H1 (cell line): ENCODE results near the gene NEUROD6. TPM values are rescaled to one million over a fixed set of nuclear protein-coding genes. Genes with fewer than 3 reads are reported as not detected.

Experiments used
- CTCF ChIA-PET: fragments of 300-600 bp; sonication (Branson Sonifier 250); formaldehyde crosslinking; loops from one replicate; lab custom pipeline; 2021; ENCODE audit not compliant: partially characterized antibody; lab: Charles Lee
- POLR2A ChIA-PET: fragments of 300-600 bp; sonication (Branson Sonifier 250); formaldehyde crosslinking; loops from one replicate; lab custom pipeline; 2021; ENCODE audit warnings: inconsistent platforms; ENCODE audit not compliant: partially characterized antibody; lab: Charles Lee
- DNase-seq, 2 experiments: peaks; one replicate each; pipeline versions ENCODE4 v3.0.0 to v3.0.0-alpha.2; 2010 to 2022; ENCODE audit warnings: low spot score in 2 of 2, low read depth in 1 of 2, mixed read lengths in 1 of 2
- FAIRE-seq: peaks from 2 replicates; lab custom pipeline; 2011; peaks lifted over from hg19 to GRCh38; lab: Jason Lieb, UNC
- H2AFZ ChIP-seq: 2 replicates; pipeline ENCODE4 v1.8.1; 2012; ENCODE audit warnings: low read length, inconsistent platforms
- H2AK5ac ChIP-seq: 2 replicates; pipeline ENCODE4 v1.6.1; 2013; ENCODE audit warnings: low read depth, low read length
- H2BK120ac ChIP-seq: replicated peaks from 2 replicates; pipeline ENCODE3; 2013; ENCODE audit warnings: low read depth, low read length, inconsistent platforms
- H2BK12ac ChIP-seq: 2 replicates; pipeline ENCODE4 v1.6.1; 2013; ENCODE audit warnings: low read depth, low read length
- H2BK15ac ChIP-seq: 2 replicates; pipeline ENCODE4 v1.6.1; 2013; ENCODE audit warnings: low read length
- H2BK20ac ChIP-seq: 2 replicates; pipeline ENCODE4 v1.6.1; 2013; ENCODE audit warnings: low read length
- H2BK5ac ChIP-seq: 2 replicates; pipeline ENCODE4 v1.6.1; 2013; ENCODE audit warnings: low read depth, low read length
- H3K14ac ChIP-seq: 2 replicates; pipeline ENCODE4 v1.6.1; 2013; ENCODE audit warnings: inconsistent platforms; ENCODE audit not compliant: insufficient read length
- H3K18ac ChIP-seq: 2 replicates; pipeline ENCODE4 v1.6.1; 2013; ENCODE audit warnings: low read length; ENCODE audit errors: extremely low read depth
- H3K23ac ChIP-seq: 2 replicates; pipeline ENCODE4 v1.6.1; 2013; ENCODE audit warnings: inconsistent platforms; ENCODE audit not compliant: insufficient read length
- H3K23me2 ChIP-seq: 2 replicates; pipeline ENCODE4 v1.6.1; 2013; ENCODE audit warnings: low read depth, low read length
- H3K27ac ChIP-seq: 2 replicates; pipeline ENCODE4 v1.6.1; 2011; ENCODE audit warnings: low read depth, low read length, inconsistent platforms
- H3K27me3 ChIP-seq, 4 experiments: replicated peaks in 1 of 4; 1 replicate in 1 of 4; 2 replicates in 3 of 4; pipeline versions ENCODE4 v1.6.1 to v1.8.1; 2011 to 2013; ENCODE audit warnings: low read length in 3 of 4, mild to moderate bottlenecking in 3 of 4, inconsistent platforms in 2 of 4, mixed read lengths in 2 of 4, moderate library complexity in 1 of 4; ENCODE audit not compliant: control insufficient read depth in 3 of 4, insufficient read depth in 3 of 4; ENCODE audit errors: extremely low read depth in 1 of 4
- H3K36me3 ChIP-seq, 4 experiments: 2 replicates each; pipeline versions ENCODE4 v1.6.1 to v1.8.1; 2011 to 2013; ENCODE audit warnings: mild to moderate bottlenecking in 4 of 4, low read length in 3 of 4, moderate library complexity in 2 of 4, control low read depth in 1 of 4, inconsistent platforms in 1 of 4; ENCODE audit not compliant: insufficient read depth in 4 of 4, control insufficient read depth in 2 of 4
- H3K4ac ChIP-seq: replicated peaks from 2 replicates; pipeline ENCODE3; 2013; ENCODE audit warnings: low read length, low read depth, mixed read lengths, inconsistent platforms; ENCODE audit not compliant: insufficient read length
- H3K4me1 ChIP-seq, 4 experiments: replicated peaks in 1 of 4; 1 replicate in 1 of 4; 2 replicates in 3 of 4; pipeline versions ENCODE4 v1.6.1 to v1.8.1; 2011 to 2013; ENCODE audit warnings: low read length in 3 of 4, inconsistent platforms in 2 of 4, mixed read lengths in 1 of 4; ENCODE audit not compliant: insufficient read depth in 4 of 4, control insufficient read depth in 3 of 4
- H3K4me2 ChIP-seq, 2 experiments: 2 replicates each; pipeline versions ENCODE4 v1.6.1 to v1.8.1; 2011 to 2013; ENCODE audit warnings: low read depth in 2 of 2, low read length in 2 of 2, control low read depth in 1 of 2, inconsistent platforms in 1 of 2, mild to moderate bottlenecking in 1 of 2; ENCODE audit not compliant: insufficient read depth in 1 of 2
- H3K4me3 ChIP-seq, 4 experiments: fragments of 200-600, 300-600 bp in 1 of 4; sonication (generic), shearing (Covaris generic), sonication (Bioruptor Twin) in 1 of 4; 2 replicates each; pipeline versions ENCODE4 v1.5.1 to v1.8.1; 2011 to 2016; ENCODE audit warnings: low read length in 4 of 4, low read depth in 3 of 4, control low read depth in 2 of 4, inconsistent platforms in 2 of 4, mild to moderate bottlenecking in 2 of 4, mixed read lengths in 1 of 4, moderate library complexity in 1 of 4; ENCODE audit not compliant: insufficient read depth in 2 of 4; ENCODE audit errors: extremely low read depth in 1 of 4
- H3K56ac ChIP-seq: replicated peaks from 2 replicates; pipeline ENCODE3; 2013; ENCODE audit warnings: low read depth, mild to moderate bottlenecking, mixed read lengths, low read length, inconsistent platforms; ENCODE audit not compliant: insufficient read length
- H3K79me1 ChIP-seq: 2 replicates; pipeline ENCODE4 v1.6.1; 2013; ENCODE audit warnings: low read depth, low read length, control low read depth
- H3K79me2 ChIP-seq, 2 experiments: 2 replicates each; pipeline versions ENCODE4 v1.6.1 to v1.8.1; 2012 to 2013; ENCODE audit warnings: low read length in 2 of 2, mild to moderate bottlenecking in 2 of 2, inconsistent platforms in 1 of 2; ENCODE audit not compliant: insufficient read depth in 2 of 2, control insufficient read depth in 1 of 2
- H3K9ac ChIP-seq, 4 experiments: replicated peaks in 1 of 4; 1 replicate in 1 of 4; 2 replicates in 3 of 4; pipeline versions ENCODE4 v1.6.1 to v1.8.1; 2011 to 2013; ENCODE audit warnings: low read depth in 3 of 4, low read length in 3 of 4, control low read depth in 2 of 4, mild to moderate bottlenecking in 2 of 4, moderate library complexity in 2 of 4, inconsistent platforms in 1 of 4; ENCODE audit errors: extremely low read depth in 1 of 4
- H3K9me3 ChIP-seq, 2 experiments: 2 replicates each; pipeline versions ENCODE4 v1.6.1 to v1.8.1; 2012 to 2013; ENCODE audit warnings: mild to moderate bottlenecking in 2 of 2, moderate library complexity in 2 of 2, control low read depth in 1 of 2, inconsistent platforms in 1 of 2, low read depth in 1 of 2, low read length in 1 of 2, mixed read lengths in 1 of 2; ENCODE audit not compliant: insufficient read depth in 2 of 2
- H4K20me1 ChIP-seq, 2 experiments: replicated peaks in 1 of 2; 2 replicates each; pipeline versions ENCODE3 to v1.8.1; 2011 to 2013; ENCODE audit warnings: inconsistent platforms in 2 of 2, low read length in 2 of 2, mild to moderate bottlenecking in 1 of 2; ENCODE audit not compliant: insufficient read depth in 2 of 2, control insufficient read depth in 1 of 2
- H4K5ac ChIP-seq: 2 replicates; pipeline ENCODE4 v1.6.1; 2013; ENCODE audit warnings: low read length, low read depth, mixed read lengths, inconsistent platforms; ENCODE audit not compliant: insufficient read length
- H4K8ac ChIP-seq: 2 replicates; pipeline ENCODE4 v1.8.0; 2013; ENCODE audit warnings: mild to moderate bottlenecking, moderate library complexity, low read length, inconsistent platforms; ENCODE audit not compliant: insufficient read depth; ENCODE audit errors: extremely low read depth
- H4K91ac ChIP-seq: replicated peaks from 2 replicates; pipeline ENCODE3; 2013; ENCODE audit warnings: low read length, mixed read lengths, inconsistent platforms; ENCODE audit not compliant: insufficient read length
- EP300 ChIP-seq, 2 experiments: IDR thresholded peaks; 1 replicate in 1 of 2; 2 replicates in 1 of 2; pipeline ENCODE4 v1.6.1; 2011 to 2012; ENCODE audit warnings: low read depth in 2 of 2, low read length in 2 of 2, mild to moderate bottlenecking in 2 of 2, borderline replicate concordance in 1 of 2, inconsistent platforms in 1 of 2, moderate library complexity in 1 of 2
- SIX5 ChIP-seq: IDR thresholded peaks from 2 replicates; pipeline ENCODE4 v1.6.1; 2011; ENCODE audit warnings: mild to moderate bottlenecking, low read depth, low read length
- WGBS, 2 experiments: shearing (Covaris generic) in 1 of 2; methylation state at CpG; one replicate each; pipeline versions ENCODE4 v1.1.6 to v1.1.7; 2013 to 2015; ENCODE audit warnings: low lambda C conversion rate in 2 of 2, mixed read lengths in 2 of 2, inconsistent platforms in 1 of 2, low coverage in 1 of 2, missing lambda C conversion rate in 1 of 2; ENCODE audit not compliant: insufficient replicate concordance in 2 of 2, insufficient coverage in 1 of 2, insufficient read length in 1 of 2; ENCODE audit errors: extremely low coverage in 1 of 2, missing lambda C conversion rate in 1 of 2; 5-methylcytosine and 5-hydroxymethylcytosine counted together
- polyA plus RNA-seq, 7 experiments: library from polyadenylated mRNA; depleted of rRNA in 3 of 7; stranded (reverse) in 5 of 7; unstranded in 2 of 7; fragments of >200 nt in 5 of 7; fragments of 200-250 nt in 2 of 7; gene quantifications; 1 replicate in 5 of 7; 2 replicates in 1 of 7; 4 replicates in 1 of 7; pipeline versions ENCODE4 v1.2.1 to v1.2.3, GENCODE V29; 2011 to 2013; ENCODE audit warnings: missing spikeins in 2 of 7, mixed read lengths in 2 of 7
- total RNA-seq: library from RNA; stranded (reverse); fragmentation: NEBNext Ultra II Directional; extraction: Animal tissue kit (Norgen Biotek cat#: 25700); gene quantifications from 2 replicates; pipeline ENCODE4 v1.2.1, GENCODE V29; 2021

Gene NEUROD6
- total and polyA plus RNA-seq, 2 of the 8 experiments (the other 6 are each of a cell fraction or from before 2014, with no cell fraction given), result not detected

DNA sequence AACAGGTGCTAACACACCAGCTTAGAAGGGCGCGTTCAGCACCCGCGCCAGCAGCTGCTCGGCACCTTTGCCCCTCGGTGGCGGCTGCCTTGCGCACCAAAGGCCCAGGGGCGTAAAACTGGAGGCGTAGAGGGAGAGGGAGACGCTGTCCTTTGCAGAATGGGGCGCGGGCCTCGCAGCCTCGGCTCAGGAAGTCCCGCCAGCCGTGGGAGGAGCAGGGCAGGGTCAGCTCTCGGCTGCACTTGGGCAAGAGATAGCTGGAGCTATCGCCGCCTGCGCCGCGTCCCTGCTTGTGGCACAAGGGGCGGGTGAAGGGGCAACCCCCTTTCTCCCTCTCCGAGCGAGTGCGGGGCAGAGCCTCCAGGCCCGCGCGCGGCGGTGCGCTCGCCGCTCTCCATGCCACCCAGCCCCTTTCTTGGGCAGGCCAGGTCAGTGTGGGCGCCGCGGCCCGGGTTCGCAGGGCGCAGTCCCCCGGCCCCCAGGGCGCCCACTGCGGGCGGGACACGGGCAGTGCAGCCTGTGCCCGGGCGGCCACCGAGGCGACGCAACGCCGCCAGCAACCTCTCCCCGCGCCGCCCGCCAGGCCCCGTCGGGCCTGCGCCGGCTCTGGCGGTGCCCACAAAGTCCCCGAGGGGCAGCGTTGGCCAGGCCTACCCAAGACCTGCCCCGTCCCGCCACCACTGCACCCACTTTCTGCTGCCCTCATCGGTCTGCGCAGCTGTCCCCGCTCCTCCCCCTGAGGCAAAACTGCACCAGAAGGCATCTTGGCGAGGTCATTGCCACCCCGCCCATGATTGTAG, 4.1 kb downstream of the NEUROD6 start:
- H4K8ac ChIP-seq, result peak overlapping the region; percentile 31; the same call in 1 of the 2 replicates
- H2BK20ac ChIP-seq, result no peak overlapping the region
- peaks cover 6% of the 10 kb centered on the region for H3K23me2 ChIP-seq
- H4K20me1 ChIP-seq, result no peaks in the 10 kb centered on the region
- no peak for FAIRE-seq
- no peak overlapping the region for H3K27ac ChIP-seq
- no peak overlapping the region for H3K14ac ChIP-seq
- WGBS, 2 experiments, result 9% methylated on average over 36 of the region's 71 CpGs; no CpG with 5 or more reads in 1 of the 2 experiments
- no peaks in the 10 kb centered on the region for H3K79me1 ChIP-seq
- H2BK12ac ChIP-seq, result no peak overlapping the region
- 0 out of 2 replicates have a peak overlapping the region, but pooled peaks have one; percentile 76 for H2BK15ac ChIP-seq
- H2AFZ ChIP-seq, result peak overlapping the region; percentile 95; the same call in 1 of the 2 replicates
- H3K4me3 ChIP-seq, result peak overlapping the region; percentile 37 to 63 (median 53)
- H3K18ac ChIP-seq, result peak overlapping the region; percentile 81; the same call in 1 of the 2 replicates
- H4K91ac ChIP-seq, result no peak overlapping the region
- CTCF ChIA-PET, result interaction anchor here (0.5 to 3.6 kb wide), 29 partner anchors 9 to 309 kb away, joined by 3 to 39 read pairs (median 4); no protein-coding TSS in a partner anchor
- H4K5ac ChIP-seq, result no peak overlapping the region
- H3K9me3 ChIP-seq, result no peaks in the 10 kb centered on the region
- H2BK5ac ChIP-seq, result no peak overlapping the region
- H3K79me2 ChIP-seq, result no peaks in the 10 kb centered on the region
- peaks cover 7 to 30% (median 18%) of the 10 kb centered on the region in 4 experiments; a peak in 6 of 7 replicates for H3K27me3 ChIP-seq
- DNase-seq, result peak in 1 of 2 experiments; percentile 87
- H3K4ac ChIP-seq, result no peak overlapping the region
- no peak overlapping the region for H3K56ac ChIP-seq
- H3K9ac ChIP-seq, result peak overlapping the region in 2 of 4 experiments; percentile 25 to 52; a peak in 2 of 7 replicates
- no peak overlapping the region for H2AK5ac ChIP-seq
- H3K36me3 ChIP-seq, result no peaks in the 10 kb centered on the region
- no peaks in the 10 kb centered on the region for H3K4me1 ChIP-seq
- POLR2A ChIA-PET, result no interaction called here
- H3K23ac ChIP-seq, result no peak overlapping the region
- H2BK120ac ChIP-seq, result no peak overlapping the region
- peak overlapping the region; percentile 44 to 89 for H3K4me2 ChIP-seq
- TF ChIP-seq SIX5, result no peak
- no peak for TF ChIP-seq EP300 (IDR thresholded peaks at IDR 0.05; ENCODE audit: borderline replicate concordance in 1 of 2, low read depth in 2 of 2, low read length in 2 of 2)
